NCI-H2029 (cell line): ENCODE results near the gene CHIC2.

Source experiments
- DNase-seq: peaks from one replicate; lab custom pipeline; 2025; lab: John Stamatoyannopoulos, UW

The CHIC2 gene

DNA sequence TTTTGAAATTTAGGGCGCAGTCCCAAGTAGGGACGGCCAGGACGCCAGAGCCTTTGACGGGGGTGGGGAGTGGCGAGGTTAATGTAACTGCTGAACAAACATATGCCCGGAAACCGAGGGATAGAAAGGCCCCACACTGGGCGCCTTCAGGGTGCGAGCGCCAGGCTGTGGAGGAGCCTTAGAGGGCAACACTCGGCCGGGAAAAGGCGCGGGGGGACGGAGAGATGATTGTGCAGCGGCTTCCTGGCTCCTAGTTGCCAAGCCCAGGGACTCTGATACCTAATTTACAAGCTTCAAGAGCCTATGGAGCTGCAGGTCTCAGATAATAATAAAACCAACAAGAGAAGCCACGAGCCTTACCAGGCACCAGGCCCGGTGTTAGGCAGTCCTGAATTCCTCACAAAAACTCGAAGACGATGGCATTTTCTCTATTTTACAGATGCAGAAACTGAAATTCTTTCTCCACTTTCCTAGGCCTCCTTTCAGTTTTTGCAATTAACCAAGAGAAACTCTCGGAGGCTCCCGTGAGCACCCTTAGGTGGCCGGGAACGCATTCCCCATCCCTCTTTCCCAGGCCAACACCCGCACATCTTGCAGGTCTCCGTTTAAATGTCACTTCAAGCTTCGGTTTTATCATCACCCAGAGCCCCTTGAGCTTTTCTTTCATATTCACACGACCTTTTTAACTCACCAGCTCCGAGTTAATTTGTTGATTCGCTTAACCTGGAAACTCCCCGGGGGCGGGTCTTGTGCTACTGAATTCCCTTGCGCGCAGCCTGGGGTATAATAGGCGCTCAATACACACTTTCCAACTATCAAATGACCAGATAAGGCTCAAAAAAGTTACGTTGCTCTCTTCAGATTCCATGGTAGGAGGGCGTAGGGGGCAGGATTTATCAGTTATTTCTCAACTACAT lies 29.2 kb upstream of the CHIC2 start:
- no peak for DNase-seq

DNA sequence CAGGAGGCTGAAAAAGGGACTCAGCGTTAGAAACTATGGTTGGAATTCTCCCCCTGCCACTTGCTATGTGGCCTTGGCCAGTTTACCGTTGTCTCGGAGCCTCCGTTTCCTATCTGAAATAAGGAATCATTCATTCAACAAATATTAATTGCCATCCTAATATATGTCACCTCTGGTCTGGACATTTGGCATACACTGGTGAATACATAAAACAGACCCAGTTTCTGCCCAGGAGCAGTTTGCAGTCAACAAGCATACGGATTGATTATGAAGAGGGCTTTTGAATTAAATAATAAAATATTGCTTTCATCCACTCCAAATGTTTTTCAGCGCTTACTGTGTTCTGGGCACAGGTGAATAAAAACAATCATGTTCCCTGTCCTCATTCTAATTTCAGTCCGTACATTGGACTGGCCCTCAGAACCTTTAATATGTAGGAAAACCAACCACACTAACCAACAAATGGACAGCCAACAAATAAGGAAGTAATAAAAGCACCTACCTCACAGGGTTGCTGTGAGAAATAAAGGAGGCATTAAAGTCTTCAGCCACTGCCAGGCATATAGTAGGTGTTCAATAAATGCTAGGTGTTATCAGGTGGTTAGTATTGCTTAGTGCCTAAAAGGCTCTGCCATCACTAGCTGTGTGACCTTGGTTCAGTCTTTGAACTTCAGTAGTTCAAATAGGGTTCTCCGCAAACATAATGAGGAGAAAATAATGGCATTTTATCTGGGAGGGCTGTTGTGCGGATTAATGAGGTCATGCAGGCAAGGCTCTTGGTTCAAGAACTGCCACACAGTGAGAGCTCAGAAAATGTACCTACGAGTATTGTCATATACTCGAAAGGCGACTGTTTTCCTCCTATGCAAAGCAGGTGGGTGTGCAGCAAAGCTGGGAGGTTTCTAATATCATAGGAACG lies 28.3 kb upstream of the CHIC2 start:
- DNase-seq: no peak

DNA sequence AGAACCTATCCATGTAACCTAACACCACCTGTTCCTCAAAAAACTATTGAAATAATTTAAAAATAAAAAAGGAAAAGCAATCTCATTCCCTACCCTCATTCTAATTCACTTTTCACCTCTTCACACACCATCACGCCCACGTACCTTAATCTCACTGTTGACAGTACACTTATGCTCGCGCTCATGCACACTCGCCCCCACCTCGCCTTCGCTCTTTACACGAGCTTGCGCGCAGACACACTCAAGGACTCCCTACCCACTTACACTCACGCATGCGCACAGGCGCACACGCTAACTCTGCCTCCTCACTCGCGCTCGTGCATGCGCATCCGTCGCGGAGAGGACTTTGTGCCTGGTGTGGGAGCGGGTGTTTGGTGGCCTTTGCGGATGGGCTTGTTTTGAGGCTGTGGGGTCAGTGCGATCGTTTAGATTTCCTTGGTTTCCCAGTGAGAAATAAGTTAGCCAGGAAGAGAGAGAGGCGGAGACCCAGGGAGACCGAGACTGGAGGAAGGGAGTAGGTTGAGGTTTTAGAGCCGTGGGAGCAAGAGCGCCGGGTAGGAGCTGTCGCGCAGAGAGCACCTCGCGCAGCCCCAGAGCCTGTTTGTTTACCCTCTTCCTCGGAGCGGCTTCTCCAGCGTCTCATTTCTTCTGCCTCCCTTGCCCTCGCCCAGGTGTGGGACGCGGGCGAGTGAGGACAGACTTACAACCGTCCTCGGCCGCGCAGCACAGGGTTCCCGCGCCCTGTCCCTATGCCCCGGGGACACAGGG lies 27.4 kb upstream of the CHIC2 start:
- DNase-seq: peak; percentile 60

DNA sequence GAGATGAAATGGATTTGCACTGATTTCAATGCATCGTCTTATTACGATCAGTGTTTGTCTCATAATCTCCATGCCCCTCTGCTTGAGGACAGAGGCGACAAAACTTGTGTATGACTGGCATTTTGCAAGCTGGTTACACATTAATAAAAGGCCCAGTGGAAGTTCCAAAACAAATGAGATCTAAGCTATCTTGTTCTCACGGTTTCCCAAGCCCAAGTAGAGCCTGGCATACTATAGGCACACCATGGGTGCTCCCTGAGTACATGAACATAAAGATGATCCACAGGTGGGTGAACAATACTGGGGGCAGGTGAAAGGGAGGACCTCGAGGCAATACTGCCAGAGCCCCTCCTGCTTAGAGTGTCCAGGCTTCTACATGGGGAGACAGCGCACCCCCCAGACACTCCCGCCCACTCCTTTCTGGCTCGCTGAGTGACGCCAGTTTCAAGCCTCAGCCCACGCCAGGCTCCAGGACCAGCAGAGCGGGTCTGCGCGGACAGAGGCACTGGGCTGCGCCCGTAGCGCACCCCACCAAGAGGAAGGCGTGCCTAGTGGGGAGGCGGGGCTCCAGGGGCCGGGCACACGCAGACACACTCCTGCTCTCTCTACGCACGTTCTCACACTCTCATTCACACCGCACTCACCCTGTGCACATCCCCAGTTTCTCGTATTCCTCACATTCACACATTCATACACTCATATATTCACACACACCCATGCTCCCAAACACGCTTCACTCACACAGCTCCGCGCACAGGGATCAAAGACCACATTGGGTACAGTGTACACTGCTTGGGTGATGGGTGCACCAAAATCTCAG lies 26.6 kb upstream of the CHIC2 start:
- no peak for DNase-seq

DNA sequence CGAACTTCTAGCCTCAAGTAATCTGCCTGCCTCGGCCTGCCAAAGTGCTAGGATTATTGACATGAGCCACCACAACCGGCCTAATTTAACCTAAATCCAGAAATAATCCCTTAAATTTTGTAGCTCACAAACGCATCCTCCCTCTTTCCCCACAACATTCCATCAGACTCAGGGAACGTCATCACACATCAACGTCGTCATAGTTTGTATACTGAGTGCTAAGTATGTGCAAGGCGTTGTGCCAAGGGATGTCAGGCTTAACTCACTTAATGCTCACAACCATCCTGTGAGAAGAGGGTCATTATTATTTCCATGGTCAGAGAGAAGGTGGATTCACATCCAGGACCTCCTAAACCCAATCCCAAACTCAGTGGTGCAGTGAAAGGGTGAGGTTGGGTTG lies 26.0 kb upstream of the CHIC2 start:
- DNase-seq: no peak

DNA sequence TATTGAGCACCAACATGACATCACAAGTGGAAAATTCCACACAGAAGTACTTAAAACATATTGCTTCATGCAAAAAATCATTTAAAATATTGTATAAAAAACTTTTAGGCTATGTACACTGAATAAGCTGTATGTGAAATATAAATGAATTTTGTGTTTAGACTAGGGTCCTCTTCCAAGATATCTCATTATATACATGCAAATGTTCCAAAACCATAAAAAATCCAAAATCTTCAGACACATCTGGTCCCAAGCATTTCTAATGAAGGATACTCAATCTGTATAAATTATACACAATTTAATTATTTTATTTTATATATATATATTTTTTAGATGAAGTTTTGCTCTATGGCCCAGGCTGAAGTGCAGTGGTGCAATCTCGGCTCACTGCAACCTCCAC lies 25.5 kb upstream of the CHIC2 start:
- no peak for DNase-seq

DNA sequence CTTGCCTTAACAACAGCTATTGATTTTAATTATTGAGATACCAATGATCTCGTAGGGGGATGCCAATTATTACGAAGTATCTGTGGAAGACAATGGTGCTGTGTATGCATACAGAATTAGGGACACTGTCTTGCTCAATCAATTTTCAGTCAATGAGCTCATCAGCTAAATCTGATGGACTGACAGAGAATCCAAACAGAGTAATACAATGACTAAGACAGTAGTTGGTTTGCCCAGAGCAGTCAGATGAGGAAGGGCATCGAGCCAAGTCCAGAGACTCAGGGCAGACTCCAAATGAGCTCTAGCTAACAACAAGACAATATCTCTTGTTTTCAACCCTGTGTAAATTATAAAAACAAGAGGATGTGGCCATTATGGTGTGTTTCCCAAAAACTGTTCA lies 20.9 kb upstream of the CHIC2 start:
- DNase-seq: no peak

DNA sequence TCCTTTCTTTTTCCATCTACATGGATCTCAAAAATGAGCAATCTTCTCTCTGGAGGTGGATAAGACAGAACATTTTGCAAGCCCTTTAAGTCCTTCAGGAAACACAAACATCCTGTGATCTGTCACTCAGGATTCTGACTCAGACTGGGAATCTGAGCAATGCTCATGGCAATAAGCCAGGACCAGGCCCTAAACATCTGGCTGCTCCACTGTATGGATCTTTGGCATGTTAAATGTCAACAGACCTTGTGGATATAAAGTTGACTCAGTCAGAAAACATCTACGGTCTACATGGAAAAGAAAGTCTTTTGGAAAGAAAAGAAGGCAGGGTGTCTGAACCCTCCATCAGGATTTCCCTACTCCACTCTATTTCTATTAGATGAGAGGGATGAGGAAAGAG lies 17.8 kb upstream of the CHIC2 start:
- no peak for DNase-seq

DNA sequence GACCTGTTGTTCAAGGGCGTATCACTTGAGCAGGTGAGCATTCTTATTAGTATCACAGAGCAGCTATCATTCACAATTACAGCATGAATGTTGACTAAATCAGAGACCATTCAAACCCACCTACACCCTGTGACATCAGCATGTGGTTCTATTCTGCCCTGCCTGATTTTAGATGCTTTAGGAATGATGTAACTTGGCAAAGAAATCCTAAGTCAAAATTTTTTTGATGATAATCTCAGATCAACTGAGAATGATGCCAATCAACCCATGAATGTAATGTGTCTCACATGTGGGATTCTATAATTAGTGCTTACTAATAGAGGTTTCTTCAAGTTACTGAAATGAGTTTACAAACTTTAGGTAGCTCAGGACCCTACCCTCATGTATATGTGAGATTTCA lies 13.4 kb upstream of the CHIC2 start:
- no peak for DNase-seq

DNA sequence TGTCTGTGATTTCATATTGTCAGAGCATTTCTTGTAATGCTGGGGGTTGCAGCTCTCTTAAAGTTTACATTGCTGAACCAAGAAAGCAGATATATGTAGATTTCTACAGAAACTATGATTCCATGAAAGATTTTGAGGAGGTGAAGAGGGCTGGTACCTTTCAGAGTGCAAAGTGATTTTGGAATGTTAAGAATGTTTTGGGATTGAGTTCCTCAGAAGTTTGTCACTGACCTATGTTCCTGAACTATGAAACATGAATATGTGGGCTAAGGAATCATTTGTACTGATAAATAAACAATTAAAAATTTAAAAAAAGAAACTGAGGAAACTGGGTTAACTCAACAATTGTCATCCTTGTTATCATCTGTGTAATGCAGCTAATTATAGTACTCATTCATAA lies 12.3 kb upstream of the CHIC2 start:
- no peak for DNase-seq

DNA sequence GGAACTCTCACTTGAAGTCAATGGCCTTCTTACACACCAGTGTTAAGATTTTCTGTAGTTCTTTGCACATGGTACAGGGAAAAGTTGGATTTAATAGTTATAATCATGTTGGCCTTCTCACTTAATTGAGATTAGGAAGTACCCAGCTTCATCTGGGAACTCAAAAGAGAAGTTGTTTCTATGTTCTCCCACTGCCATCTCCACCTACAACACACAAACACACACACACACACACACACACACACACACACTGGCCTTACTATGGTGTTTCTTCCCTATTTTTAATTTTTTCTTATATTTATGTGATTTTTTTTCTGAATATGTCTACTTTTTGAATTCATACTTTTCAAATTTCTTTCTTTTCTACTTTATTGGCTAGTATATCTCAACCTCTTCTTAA lies 10.0 kb upstream of the CHIC2 start:
- no peak for DNase-seq

DNA sequence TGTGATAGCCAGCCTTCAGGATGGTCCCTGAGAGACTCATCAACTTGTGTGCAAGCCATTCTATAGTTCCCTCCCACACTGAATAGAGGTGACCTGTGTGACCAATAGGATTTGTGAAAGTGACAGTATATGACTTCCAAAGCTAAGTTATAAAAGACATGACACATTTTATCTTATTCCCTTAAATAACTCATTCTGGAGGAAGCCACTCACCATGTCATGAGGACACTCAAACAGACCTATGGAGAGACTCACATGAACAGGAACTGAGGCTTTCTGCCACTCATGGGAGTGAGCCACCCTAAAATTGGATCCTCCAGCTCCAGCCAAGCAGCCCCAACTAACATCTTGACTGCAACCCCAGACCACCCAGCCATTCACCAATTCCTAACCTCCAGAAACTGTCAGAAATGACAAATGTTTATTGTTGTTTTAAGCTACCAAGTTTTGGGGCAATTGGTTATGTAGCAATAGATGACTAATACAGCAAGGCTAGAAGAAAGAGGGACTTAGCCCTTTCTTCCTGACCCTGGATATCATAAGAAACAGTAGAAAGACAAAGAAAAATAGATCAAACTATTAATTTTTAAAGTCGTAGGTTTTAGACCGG lies 9.0 kb upstream of the CHIC2 start:
- no peak for DNase-seq

DNA sequence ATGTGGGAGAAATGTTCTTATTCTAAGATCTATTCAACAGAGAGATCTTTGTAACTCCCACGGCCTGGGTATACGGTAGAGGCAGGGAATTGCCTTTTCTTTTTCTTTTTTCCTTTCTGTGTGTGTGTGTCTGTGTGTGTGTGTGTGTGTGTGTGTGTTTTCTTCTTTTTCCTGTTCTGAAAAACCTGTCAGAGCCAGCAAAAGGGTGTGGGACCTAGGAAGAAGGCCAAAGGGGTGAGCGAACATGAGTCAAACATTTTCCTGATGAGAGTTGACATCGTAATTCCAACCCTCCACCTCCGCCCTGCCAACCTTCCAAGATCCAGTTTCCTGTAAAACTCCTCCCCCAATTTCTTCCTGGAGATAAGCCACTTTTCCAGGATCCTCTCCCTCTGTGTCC lies 2.8 kb upstream of the CHIC2 start:
- no peak for DNase-seq

DNA sequence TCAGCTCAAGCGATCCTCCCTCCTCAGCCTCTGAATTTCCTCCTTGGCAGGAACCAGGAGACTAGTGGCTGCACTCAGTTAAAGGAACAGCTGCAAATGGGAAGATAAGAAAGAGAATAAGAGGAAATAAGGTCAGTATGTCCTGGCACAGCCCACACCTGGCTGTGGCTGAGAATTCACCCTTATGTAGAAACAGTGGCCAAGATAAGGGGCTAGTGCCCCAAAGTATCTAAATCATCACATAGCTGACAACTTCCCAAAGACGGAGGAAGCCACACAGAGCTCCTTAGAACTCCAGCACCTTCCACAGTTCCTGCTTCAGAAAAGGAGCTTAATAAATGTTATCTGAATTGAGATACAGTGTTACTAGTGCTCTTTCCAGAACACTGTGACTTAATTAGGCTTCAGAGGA lies 2.3 kb upstream of the CHIC2 start:
- DNase-seq: no peak

DNA sequence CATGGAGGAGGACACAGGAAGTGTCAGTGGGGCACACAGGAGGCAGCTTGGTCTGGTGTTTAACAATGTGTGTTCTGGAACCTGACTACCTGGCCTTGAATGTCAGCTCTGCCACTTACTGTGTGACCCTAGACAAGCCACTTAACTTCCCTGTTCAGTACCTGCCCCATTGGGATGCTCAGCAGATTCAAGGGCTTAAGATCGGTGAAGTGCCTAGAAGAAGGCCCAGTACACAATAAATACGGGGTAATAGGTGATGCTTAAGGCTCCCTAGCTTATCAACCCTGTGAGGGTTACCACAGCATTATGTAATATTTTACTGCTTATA lies 1.6 kb upstream of the CHIC2 start:
- DNase-seq: no peak

DNA sequence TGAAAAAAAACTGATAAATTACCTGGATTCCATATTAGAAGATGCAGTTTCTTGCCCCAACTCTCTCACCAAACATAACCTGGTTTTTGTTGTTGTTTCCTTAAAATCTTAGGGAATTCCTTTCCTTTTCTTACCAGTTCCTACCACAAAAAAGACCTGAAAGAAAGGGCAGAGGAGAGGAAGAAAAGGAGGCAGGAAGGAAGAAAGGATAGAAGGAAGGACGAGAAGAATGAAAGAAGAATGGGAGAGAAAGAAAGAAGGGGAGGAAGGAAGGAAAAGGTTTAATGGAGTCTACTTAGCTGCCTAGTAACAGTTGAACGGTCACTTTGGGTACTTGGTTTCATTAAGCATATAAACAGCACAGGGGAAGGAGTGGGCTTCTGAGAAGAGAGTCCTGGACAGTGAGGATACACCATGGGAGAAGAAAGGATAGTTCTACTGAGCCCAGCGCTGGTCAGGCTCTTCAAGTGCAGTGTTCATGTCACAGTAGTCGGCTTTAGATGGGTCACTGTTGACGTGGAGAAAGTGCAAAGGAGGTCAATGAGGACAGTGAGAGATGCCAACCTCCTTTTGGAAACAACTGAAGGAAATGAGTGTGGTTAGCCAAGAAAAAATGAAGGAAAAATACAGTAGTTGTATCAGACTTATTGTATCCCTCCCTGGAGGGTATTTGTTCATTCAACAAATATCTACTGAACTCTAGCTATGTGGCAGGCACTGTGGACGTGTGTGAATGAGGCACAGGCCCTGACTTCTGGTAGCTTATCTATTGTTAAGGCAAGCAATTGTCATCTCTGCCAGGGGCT lies 1.1 kb upstream of the CHIC2 start:
- DNase-seq: no peak

DNA sequence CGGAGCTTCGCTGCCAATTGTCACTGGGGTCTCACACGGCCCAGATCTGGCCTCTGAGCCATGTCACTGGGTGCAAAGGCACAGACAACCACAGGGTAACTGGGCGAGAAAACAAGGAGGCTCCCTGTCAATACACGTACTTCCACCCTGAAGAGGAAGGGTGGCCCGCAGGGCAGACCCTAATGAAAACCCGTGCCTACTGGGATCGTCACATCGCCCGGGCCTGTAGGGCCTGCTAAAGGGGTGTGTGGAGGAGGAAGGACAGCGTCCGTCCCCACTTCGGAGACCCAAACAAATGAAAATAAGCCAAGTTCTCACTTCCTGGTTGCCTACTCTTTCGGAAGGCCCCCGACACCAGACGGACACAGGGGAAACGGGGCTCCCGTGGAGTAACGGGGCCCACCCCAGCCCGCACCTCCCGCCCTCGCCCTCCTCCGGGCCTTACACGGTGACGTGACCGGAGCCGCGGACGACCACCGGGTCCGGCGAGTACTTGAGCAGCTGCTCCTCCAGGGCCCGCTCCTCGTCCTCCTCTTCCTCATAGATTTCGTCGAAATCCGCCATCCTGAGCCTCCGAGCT lies 578 bp downstream of the CHIC2 start:
- no peak for DNase-seq

DNA sequence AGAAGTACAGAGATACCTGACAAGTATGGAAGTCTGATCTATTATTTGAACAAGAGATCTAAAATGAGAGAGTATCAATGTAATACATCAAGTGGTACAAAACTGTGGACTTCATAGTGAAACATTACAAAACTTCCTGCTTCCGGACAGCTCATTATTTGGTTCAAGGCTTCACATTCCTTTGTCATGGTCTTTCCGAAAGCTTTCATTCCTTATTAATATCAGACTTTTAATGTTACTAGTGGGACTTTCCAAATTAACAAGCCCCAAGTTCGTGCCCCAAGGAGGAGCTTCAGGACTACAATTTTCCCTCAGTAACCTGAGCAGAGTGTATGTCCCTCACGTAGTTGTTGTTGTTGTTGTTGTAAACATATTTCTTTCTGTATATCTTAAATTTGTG lies 1.2 kb downstream of the CHIC2 start:
- no peak for DNase-seq

DNA sequence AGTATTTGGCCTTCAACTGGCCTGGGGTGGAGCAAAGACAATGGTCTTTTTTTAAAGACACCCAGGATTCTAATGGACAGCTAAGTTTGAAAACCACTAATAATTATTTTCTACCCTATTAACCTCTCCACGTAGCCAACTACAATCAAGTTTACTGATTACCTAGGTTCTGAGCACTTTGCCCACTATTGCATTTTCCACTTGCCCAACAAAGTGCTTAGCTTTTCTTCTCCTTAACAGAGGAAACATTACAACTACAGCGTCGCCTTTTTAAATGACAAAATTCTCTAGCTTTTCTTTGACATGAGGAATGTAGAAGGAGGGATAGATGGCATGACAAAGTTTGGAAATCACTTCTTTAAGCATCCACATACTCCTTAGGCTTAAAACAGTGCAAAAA lies 2.0 kb downstream of the CHIC2 start:
- no peak for DNase-seq

DNA sequence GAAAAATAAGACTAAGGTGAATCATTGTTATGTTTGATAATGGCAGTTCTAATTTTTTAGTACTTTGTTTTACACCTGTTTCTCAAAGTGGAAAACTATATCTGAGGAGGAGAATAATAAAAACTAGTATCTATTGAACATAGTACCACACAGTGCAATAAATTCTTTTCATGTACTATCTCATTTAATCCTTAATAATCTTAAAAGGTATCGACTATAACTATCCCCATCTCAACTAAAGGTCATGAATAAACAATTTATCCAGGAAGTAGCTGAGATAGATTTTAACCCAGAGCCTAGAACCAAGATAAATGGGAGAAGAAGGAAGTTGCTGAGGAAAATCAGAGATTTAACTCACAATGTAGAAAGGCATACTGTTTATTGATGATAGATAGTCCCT lies 2.5 kb downstream of the CHIC2 start:
- no peak for DNase-seq
